GM20431 (cell line): ENCODE data around the gene BAHD1.

Experiments used
- in situ Hi-C: fragments of 300-500 bp; cut with MseI, MboI; formaldehyde crosslinking; loops from one replicate; pipeline ENCODE4 v1.15.0; 2020; ENCODE audit warnings: low sequenced_read_pairs; ENCODE audit not compliant: unreplicated experiment

BAHD1 gene

DNA sequence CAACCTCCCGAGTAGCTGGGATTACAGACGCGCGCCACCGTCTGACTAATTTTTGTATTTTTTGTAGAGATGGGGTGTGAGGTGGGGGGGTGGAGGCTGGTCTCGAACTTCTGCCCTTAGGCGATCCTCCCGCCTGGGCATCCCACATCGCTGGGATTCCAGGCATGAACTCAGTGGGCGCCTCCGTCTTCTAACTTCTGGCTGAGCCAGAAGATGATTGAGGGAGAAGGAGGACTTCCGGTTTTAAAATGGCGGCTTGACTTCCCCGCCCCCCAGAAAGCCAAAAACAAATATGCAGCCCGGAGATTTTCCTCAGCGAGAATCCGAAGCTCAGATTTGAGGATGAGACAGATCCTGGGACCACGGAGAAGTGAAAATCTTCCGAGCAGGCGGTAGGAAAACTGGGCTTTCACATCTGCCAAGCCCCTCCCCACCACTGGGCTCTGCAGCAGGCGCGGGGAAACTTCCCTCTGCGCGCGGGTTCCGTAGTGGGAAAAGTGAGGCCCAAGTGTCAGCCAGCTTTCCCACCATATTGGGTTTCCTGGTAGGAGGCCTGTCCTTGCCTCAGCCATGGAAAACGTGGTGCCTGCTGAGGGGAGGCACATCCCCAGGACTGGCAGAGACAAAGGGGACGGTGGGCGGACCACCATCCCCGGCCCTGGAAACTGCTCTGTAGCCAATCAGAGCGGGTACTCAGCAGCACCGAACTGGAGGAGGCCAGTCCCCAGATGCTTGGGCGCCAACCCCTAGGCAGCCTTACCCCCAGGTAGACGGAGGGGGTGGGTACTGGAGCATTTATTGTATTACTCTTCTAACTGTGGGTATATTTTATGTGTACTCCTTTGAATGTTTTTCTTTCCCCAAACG lies 47.3 kb downstream of the BAHD1 start:
- in situ Hi-C loops = no loop called here

DNA sequence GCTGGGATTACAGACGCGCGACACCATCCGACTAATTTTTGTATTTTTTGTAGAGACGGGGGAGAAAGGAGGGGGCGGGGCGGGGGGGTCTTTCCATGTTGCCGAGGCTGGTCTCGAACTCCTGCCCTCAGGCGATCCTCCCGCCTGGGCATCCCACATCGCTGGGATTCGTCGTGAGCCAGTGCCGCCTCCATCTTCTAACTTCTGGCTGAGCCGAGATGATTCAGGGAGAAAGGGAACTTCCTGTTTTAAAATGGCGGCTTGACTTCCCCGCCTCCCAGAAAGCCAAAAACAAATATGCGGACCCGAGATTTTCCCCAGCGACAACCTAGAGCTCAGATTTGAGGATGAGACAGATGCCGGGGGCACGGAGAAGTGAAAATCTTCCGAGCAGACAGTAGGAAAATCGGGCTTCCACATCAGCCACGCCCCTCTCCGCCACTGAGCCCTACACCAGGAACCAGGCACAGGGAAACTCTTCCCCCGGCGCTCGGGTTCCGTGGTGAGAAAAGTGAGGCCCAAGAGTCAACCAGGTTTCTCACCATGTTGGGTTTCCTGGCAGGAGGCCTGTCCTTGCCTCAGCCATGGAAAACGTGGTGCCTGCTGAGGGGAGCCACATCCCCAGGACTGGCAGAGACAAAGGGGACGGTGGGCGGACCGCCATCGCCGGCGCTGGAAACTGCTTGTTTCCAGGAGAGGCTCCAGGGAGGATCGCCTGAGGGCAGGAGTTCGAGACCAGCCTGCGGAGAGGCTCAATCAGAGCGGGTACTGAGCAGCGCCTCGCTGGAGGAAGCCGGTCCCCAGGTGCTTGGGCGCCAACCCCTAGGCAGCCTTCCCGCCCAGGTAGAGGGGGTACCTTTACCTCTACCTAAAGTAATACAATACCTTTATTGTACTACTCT lies 48.8 kb downstream of the BAHD1 start:
- in situ Hi-C loops = no loop called here

GRCh38 chr15:40493089-40493840 lies 52.5 kb downstream of the BAHD1 start:
- in situ Hi-C loops = no loop called here

DNA sequence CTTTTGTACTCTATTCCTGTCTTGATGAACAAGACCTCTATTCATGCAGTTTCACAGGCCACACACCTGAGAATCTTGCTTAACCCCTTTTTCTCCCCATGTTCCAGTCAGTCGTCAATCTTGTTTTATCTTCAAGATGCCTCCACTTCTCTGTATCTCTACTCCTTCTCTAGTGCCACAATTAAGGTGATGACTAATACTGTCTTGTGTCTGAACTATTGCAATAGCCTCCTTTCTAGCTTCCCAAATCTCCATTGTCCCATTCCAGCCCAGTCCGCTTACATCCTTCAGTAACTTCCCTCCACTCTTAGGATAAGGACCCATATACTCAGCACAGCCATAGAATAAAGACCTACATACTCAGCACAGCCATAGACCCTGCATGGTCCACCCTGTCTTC lies 54.8 kb downstream of the BAHD1 start:
- in situ Hi-C loops = no loop called here

GRCh38 chr15:40498418-40498817 lies 57.7 kb downstream of the BAHD1 start:
- in situ Hi-C loops = no loop called here

- in situ Hi-C loops = no loop called here
These were observed 58.1 kb downstream of the BAHD1 start for GRCh38 chr15:40498891-40499290.

DNA sequence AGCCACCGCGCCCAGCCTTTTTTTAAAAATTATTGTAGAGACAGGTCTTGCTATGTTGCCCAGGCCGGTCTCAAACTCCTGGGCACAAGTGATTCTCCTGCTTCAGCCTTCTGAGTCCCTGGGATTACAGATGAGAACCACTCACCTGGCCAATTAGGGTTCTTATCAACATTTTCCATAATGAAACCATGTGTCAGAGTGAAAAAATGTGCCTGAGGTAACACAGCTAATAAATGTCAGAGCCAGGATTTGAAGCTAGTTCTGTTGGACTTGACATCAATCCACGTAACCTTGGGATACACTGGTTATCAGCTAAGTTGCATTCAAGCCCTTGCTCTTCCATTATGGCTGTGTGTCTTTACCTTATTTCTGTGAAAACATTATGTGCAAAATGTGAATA lies 59.2 kb downstream of the BAHD1 start:
- in situ Hi-C loops = no loop called here

DNA sequence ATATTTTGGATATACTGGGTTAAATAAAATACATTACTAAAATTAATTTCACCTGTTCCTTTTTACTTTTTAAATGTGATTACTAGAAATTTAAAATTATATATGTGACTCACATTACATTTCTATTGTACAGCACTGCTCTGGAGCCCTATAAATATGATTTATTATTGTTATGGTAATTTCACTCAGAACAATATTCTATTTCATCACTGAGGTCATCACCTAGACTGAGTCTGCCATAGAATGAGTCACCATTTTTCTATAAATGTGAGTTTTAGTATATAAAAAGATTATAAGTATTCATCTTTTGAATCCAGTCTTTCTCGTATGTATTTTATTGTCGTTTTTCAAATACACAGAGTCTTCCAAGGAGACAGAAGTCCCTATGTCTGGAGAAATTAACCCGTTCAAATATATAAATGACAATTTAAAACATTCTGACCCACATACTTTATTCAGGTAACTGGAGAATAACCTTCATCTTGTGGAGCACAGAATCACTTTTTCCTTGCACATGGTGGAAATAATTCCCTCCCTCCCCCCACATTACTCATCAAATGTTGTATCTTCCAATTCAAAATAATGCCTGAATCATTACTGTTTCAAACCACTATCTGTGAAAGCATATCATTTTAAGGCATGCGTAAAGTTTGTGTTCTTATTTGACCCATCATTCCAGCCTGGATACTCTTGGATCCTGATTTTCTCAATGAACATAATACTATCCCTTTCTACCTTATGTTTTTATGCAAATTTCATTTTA lies 60.0 kb downstream of the BAHD1 start:
- in situ Hi-C loops = no loop called here

DNA sequence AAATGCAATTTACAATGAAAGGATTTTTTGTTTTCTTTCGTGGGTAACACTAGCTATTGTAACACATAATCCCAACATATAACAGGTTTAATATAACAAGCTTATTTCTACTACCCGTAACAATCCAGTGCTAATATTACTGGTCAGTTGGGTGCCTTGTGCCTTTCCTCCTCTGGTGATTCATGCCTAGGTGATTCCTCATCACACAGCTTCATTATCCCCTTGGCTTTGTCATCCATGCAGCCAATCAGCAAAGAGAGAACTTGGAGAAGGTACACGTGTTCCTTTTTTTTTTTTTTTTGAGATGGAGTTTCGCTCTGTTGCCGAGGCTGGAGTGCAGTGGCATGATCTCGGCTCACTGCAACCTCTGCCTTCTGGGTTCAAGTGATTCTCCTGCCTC lies 60.7 kb downstream of the BAHD1 start:
- in situ Hi-C loops = no loop called here

- in situ Hi-C loops = no loop called here
These were observed 66.3 kb downstream of the BAHD1 start for GRCh38 chr15:40506964-40507571.

- in situ Hi-C loops = no loop called here
These were observed 67.5 kb downstream of the BAHD1 start for GRCh38 chr15:40508216-40508615.

DNA sequence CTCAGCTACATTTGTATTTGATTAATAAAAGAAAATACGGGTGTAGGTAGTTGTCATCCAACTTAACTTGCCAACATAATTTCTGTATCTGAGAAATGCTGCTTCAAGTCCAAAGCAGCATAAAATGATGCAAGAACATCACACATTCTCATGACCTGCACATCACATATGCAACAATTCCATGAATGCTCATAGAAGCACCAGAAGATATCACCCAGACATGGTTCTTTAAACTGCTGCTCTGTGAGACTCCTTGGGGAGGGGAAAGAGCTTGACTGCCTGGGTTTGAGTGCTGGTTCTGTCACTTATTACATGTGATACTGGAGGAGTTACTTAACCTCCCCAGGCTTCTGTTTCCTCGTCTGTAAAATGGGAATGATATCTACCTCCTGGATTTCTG lies 69.4 kb downstream of the BAHD1 start:
- in situ Hi-C loops = no loop called here

- in situ Hi-C loops = no loop called here
These were observed 70.3 kb downstream of the BAHD1 start for GRCh38 chr15:40511093-40511471.

DNA sequence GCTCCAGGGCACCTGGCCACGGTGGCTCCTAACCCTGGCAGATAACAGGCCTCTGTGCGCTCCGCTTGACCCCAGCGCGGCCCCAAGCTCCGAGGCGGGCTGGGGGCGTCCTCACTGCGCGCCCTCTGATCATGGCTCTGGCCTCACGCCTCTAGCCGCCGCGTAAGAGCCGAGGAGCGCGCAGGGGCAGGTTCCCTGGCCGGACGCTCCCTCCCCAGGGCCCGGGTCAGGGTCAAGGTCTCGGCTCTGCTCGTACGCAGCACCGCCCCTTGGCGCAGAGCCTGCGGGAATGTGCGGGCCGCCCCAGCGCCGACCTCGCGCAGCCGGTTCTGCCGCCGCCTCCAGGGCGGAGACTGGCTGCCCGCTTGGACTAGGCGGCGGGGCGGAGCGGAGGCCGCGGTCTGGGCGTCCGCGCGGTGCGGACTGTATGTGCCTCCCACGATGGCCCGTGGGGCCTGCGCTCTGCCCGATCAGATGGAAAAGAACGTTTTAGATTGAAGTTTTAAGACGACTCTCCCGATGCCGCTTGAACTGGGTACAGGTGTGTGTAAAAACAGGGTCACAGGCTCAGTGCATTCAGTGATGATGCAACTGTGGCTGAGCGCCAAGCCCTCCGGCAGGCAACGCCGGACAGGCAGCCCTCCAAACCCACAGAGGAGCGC lies 70.8 kb downstream of the BAHD1 start:
- in situ Hi-C loops = no loop called here

- in situ Hi-C loops = no loop called here
These were observed 71.7 kb downstream of the BAHD1 start for GRCh38 chr15:40512440-40512839.

DNA sequence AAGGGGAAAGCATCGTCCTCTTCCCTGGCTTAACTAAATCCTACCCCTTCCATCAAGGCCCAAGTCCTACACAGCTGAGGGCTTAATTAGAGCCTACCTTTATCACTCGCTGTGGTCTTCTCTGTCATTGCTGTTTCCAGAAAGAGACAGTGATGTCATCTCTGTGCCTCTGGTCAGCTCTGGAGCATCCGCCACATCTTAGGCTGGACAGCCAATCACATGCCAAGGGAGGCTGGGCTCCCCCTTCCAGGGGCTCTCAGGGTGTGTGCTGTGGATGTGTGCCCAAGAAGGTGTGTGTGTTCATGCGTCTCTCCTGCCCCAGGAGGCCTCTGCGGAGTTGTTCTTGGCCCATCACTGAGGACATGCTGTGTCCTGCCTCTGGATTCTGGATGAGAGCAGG lies 72.9 kb downstream of the BAHD1 start:
- in situ Hi-C loops = no loop called here

DNA sequence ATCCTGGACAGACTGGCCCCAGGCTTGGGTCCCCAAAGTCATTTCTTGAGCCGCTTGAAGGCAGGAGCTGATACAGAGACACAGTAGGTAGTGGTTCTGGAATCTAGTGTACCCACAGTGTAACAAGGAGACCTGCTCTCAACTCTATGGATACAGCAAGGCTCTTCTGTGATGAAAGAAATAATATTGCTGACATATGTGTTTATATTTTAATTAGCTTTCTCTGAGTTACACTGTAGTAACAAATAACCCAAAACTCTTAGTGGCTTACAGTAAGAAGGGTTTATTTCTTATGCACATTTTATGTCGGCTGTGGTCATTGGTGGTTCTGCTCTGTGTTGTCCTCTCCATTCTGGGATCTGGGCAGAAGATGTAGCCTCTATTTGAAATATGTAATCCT lies 75.6 kb downstream of the BAHD1 start:
- in situ Hi-C loops = no loop called here
